PC-9 (cell line): ENCODE data around the gene CNN2. TPM values are rescaled to one million over a fixed set of nuclear protein-coding genes. Genes with fewer than 3 reads are reported as not detected.

Experiments used
- Bru-seq: library from RNA; stranded (reverse); fragments of 400-500 nt; gene quantifications from one replicate; lab custom pipeline; 2021; lab: Mats Ljungman, UMichigan
- BruChase-seq, 2 experiments: library from RNA; stranded (reverse); fragments of 400-500 nt; gene quantifications; one replicate each; lab custom pipeline; 2021; lab: Mats Ljungman, UMichigan
- BruUV-seq: library from RNA; stranded (reverse); fragments of 400-500 nt; replicated peaks from 2 replicates; lab custom pipeline; 2021; lab: Mats Ljungman, UMichigan
- CTCF ChIA-PET: fragments of 300-600 bp; sonication (Branson Sonifier 250); formaldehyde crosslinking; loops from one replicate; lab custom pipeline; 2022; ENCODE audit warnings: antibody characterized with exemption; lab: Charles Lee
- POLR2A ChIA-PET: fragments of 300-600 bp; sonication (Branson Sonifier 250); formaldehyde crosslinking; loops from one replicate; lab custom pipeline; 2022; ENCODE audit warnings: antibody characterized with exemption; ENCODE audit not compliant: unreplicated experiment; lab: Charles Lee
- DNase-seq, 2 experiments: peaks; one replicate each; pipeline versions ENCODE4 v3.0.0 to v3.0.0-alpha.2; 2015 to 2022; ENCODE audit warnings: mixed read lengths in 1 of 2
- H2AFZ ChIP-seq: fragments of 200-600 bp; sonication (generic); 2 replicates; pipeline ENCODE4 v1.8.1; 2017; ENCODE audit warnings: antibody characterized with exemption
- H3F3A ChIP-seq: fragments of 200-600 bp; sonication (generic); 2 replicates; pipeline ENCODE4 v1.8.1; 2017; ENCODE audit warnings: antibody characterized with exemption, mild to moderate bottlenecking, low read depth; ENCODE audit not compliant: insufficient read depth
- H3K27ac ChIP-seq: fragments of 200-600 bp; sonication (generic); 2 replicates; pipeline ENCODE4 v1.6.1; 2016; ENCODE audit warnings: mixed run types
- H3K27me3 ChIP-seq: fragments of 200-600 bp; sonication (generic); 2 replicates; pipeline ENCODE4 v1.6.1; 2016; ENCODE audit warnings: low read depth, mixed run types; ENCODE audit not compliant: insufficient read depth
- H3K36me3 ChIP-seq: fragments of 200-600 bp; sonication (generic); 2 replicates; pipeline ENCODE4 v1.6.1; 2016; ENCODE audit warnings: low read depth, mixed run types
- H3K4me1 ChIP-seq: fragments of 200-600 bp; sonication (generic); replicated peaks from 2 replicates; pipeline ENCODE4 v1.6.1; 2016; ENCODE audit warnings: mixed run types; ENCODE audit not compliant: insufficient read depth
- H3K4me2 ChIP-seq: fragments of 200-600 bp; sonication (generic); 2 replicates; pipeline ENCODE4 v1.6.1; 2017; ENCODE audit warnings: mixed run types
- H3K4me3 ChIP-seq: fragments of 200-600 bp; sonication (generic); 2 replicates; pipeline ENCODE4 v1.6.1; 2016; ENCODE audit warnings: mixed run types
- H3K79me2 ChIP-seq: fragments of 200-600 bp; sonication (generic); 2 replicates; pipeline ENCODE4 v1.6.1; 2017; ENCODE audit warnings: low read depth, mixed run types
- H3K9me2 ChIP-seq: fragments of 200-600 bp; sonication (generic); 2 replicates; pipeline ENCODE4 v1.8.1; 2017; ENCODE audit warnings: mild to moderate bottlenecking; ENCODE audit not compliant: insufficient read depth
- H3K9me3 ChIP-seq: fragments of 200-600 bp; sonication (generic); 2 replicates; pipeline ENCODE4 v1.8.1; 2016; ENCODE audit warnings: low read depth; ENCODE audit not compliant: insufficient read depth
- H4K20me1 ChIP-seq: fragments of 200-600 bp; sonication (generic); 2 replicates; pipeline ENCODE4 v1.8.1; 2017; ENCODE audit not compliant: insufficient read depth
- EZH2 ChIP-seq: fragments of 200-600 bp; sonication (generic); IDR thresholded peaks from 2 replicates; pipeline ENCODE4 v1.8.0; 2017; ENCODE audit warnings: antibody characterized with exemption, low read depth
- intact Hi-C: fragments of 100-400 bp; cut with micrococcal nuclease; formaldehyde crosslinking; loops from one replicate; pipeline ENCODE4 v1.10.0; 2022; ENCODE audit not compliant: unreplicated experiment
- long read RNA-seq: library from polyadenylated mRNA; stranded (forward); transcript quantifications from one replicate; pipeline ENCODE4 v2.0.0, GENCODE V29; 2022
- total RNA-seq: library from RNA; stranded (reverse); gene quantifications from 2 replicates; pipeline ENCODE4 v1.2.3, GENCODE V29; 2021
- TF ChIP-seq, protein P1 (sequence below): fragments of 200-600 bp; sonication (generic); conservative IDR thresholded peaks from 2 replicates; pipeline ENCODE4 v1.6.1; 2017; ENCODE audit warnings: mixed run types, antibody characterized with exemption, mild to moderate bottlenecking, moderate library complexity

CNN2 gene
- total RNA-seq (168 and 206 TPM in 2 replicates), Bru-seq, nascent RNA (percentile 73 among the genes with signal in this experiment), BruChase-seq, experiment 1, labeled RNA remaining after a 2-hour chase (percentile 89 among the genes with signal in this experiment), BruChase-seq, experiment 2, labeled RNA remaining after a 6-hour chase (percentile 97 among the genes with signal in this experiment)
- long read RNA-seq, transcript CNN2-202 (6 exons, 2,033 nt): minor isoform, 12 of 212 reads
- long read RNA-seq, transcript CNN2-201 (7 exons, 2,179 nt): major isoform, 132 of 212 reads
- long read RNA-seq, transcript CNN2-206 (1 exons, 2,266 nt): minor isoform, 29 of 212 reads
- long read RNA-seq, partial matches to known transcripts: 30 of 212 reads
- long read RNA-seq, other reads (novel, unspliced or antisense): 8 of 212 reads

DNA sequence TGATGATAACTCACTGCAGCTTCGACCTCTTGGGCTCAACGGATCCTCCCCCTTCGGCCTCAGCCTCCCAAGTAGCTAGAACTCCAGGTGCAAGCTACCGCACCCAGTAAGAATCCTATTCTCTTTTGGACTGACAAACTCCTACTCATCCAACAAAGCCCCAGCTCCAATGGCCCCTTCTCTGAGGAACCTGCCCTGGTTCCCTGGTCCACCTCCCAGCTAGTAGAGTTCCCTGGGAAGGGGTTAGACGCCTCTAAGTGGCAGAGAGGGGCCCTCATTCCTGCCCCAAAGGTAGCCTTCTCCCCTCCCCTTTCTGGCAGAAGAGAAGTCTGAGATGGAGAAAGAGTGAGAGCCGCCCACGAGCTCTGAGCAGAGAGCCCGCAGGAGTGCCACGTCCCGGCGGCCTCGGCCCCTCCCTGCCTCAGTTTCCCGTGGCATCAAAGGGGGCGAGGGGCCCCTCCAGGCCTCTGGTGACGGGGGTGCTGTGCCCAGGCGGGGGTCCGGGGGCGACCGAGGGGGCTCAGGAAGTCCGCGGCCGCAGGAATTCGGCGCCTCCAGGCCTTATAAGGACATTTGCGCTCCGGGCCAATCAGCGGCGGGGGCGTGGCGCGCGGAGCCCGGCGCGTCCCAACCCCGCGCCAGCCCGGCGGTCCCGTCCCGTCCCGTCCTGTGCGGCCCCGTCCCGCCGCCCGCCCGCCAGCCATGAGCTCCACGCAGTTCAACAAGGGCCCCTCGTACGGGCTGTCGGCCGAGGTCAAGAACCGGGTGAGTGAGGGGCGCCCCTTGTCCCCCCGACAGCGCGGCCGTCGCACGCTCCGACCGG, at the start of gene CNN2:
Gene CNN2, plus strand, starts transcription at position 649 of the 823 bp plus-strand sequence. Its CDS starts 54 bp downstream, at position 703.
- ChIA-PET CTCF (no interaction called here), POLR2A (interaction anchor here (0.5 to 1.5 kb wide), 8 partner anchors 9 to 240 kb away, joined by 3 to 17 read pairs (median 6); partner anchors contain the start of gene ABCA7)
- Histone ChIP-seq H3K36me3 (no peaks in the 10 kb centered on the region), H3K4me3 (peak within 1 kb of the TSS; percentile 91), H3K9me2 (no peaks in the 10 kb centered on the region), H3K4me1 (peaks cover 9% of the 10 kb centered on the region; the same call in 1 of the 2 replicates), H3K79me2 (peaks cover 29% of the 10 kb centered on the region), H2AFZ (peak within 1 kb of the TSS; percentile 80), H3K27ac (peak within 1 kb of the TSS; percentile 32; the same call in 1 of the 2 replicates), H4K20me1 (peaks cover 5% of the 10 kb centered on the region; the same call in 1 of the 2 replicates), H3K4me2 (peak within 1 kb of the TSS; percentile 96), H3K9me3 (no peaks in the 10 kb centered on the region), H3F3A (peaks cover 40% of the 10 kb centered on the region), H3K27me3 (no peaks in the 10 kb centered on the region)
- peak in 1 of 2 experiments; percentile 75 for DNase-seq
- BruUV-seq: TSS peak; percentile 42
- TF ChIP-seq, protein P1, sequence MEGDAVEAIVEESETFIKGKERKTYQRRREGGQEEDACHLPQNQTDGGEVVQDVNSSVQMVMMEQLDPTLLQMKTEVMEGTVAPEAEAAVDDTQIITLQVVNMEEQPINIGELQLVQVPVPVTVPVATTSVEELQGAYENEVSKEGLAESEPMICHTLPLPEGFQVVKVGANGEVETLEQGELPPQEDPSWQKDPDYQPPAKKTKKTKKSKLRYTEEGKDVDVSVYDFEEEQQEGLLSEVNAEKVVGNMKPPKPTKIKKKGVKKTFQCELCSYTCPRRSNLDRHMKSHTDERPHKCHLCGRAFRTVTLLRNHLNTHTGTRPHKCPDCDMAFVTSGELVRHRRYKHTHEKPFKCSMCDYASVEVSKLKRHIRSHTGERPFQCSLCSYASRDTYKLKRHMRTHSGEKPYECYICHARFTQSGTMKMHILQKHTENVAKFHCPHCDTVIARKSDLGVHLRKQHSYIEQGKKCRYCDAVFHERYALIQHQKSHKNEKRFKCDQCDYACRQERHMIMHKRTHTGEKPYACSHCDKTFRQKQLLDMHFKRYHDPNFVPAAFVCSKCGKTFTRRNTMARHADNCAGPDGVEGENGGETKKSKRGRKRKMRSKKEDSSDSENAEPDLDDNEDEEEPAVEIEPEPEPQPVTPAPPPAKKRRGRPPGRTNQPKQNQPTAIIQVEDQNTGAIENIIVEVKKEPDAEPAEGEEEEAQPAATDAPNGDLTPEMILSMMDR: no peak
- no peak for TF ChIP-seq EZH2
- intact Hi-C loops: no loop called here

DNA sequence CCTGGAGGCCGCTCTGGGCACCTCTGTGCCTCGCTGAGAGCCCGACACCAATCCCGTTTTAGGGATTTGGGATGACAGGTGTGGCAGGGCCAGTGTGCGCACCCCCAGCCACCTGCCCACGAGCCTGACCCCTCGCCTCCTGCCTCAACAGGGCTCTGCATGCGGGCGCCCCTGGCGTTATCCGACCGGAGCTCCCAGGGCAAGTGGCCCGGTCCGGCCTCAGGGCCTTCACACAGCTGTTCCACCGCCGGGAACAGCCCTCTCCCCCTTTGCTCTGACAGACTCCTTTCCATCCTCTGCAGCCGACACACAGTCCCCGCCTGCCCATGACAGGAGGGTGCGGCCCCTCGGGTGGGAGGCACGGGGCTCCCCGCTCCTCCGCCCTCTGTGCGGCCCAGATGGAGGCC, 49.3 kb upstream of the CNN2 start:
- intact Hi-C loops: no loop called here
- TF ChIP-seq, protein P1: no peak
- TF ChIP-seq EZH2: no peak

GRCh38 chr19:979318-979741, 47.1 kb upstream of the CNN2 start:
- DNase-seq: no peak
- Histone ChIP-seq H3K4me1 (peaks cover 17% of the 10 kb centered on the region), H3K9me2 (no peaks in the 10 kb centered on the region), H3K36me3 (no peaks in the 10 kb centered on the region), H3K79me2 (peaks cover under 1% of the 10 kb centered on the region), H3K4me2 (no peak overlapping the region), H3F3A (peaks cover 17% of the 10 kb centered on the region), H2AFZ (no peak overlapping the region), H3K27me3 (no peaks in the 10 kb centered on the region), H3K9me3 (no peaks in the 10 kb centered on the region), H3K27ac (no peak overlapping the region), H3K4me3 (no peak overlapping the region), H4K20me1 (no peaks in the 10 kb centered on the region)
- CTCF ChIA-PET: no interaction called here
- TF ChIP-seq EZH2: no peak
- TF ChIP-seq, protein P1: no peak
- intact Hi-C loops: no loop called here
- POLR2A ChIA-PET: no interaction called here
- BruUV-seq: no TSS peak

More for the DNA sequence above, 49.3 kb upstream of the CNN2 start:
- Histone ChIP-seq H3K27ac (no peak overlapping the region), H3K9me2 (no peaks in the 10 kb centered on the region), H3K36me3 (no peaks in the 10 kb centered on the region), H3K4me1 (peaks cover 11% of the 10 kb centered on the region), H3K27me3 (no peaks in the 10 kb centered on the region), H3K4me2 (no peak overlapping the region), H3K9me3 (no peaks in the 10 kb centered on the region), H2AFZ (no peak overlapping the region), H3K4me3 (no peak overlapping the region), H4K20me1 (no peaks in the 10 kb centered on the region), H3F3A (peaks cover 13% of the 10 kb centered on the region), H3K79me2 (no peaks in the 10 kb centered on the region)
- ChIA-PET POLR2A (interaction anchor here (0.7 kb wide), 1 partner anchor 20 kb away, joined by 27 read pairs; no protein-coding TSS in a partner anchor), CTCF (interaction anchor here (0.6 kb wide), 1 partner anchor 672 kb away, joined by 6 read pairs; no protein-coding TSS in a partner anchor)
- DNase-seq: no peak
- BruUV-seq: no TSS peak
